H9 (cell line): ENCODE results near the gene ARHGAP27. TPM values are rescaled to one million over a fixed set of nuclear protein-coding genes. Genes with fewer than 3 reads are reported as not detected.

Source experiments
- DNase-seq: peaks from one replicate; pipeline ENCODE4 v3.0.0-alpha.2; 2017
- H2AFZ ChIP-seq: one replicate; pipeline ENCODE4 v1.6.1; 2013; ENCODE audit warnings: mild to moderate bottlenecking, low read length, control low read depth, moderate library complexity
- H2AK5ac ChIP-seq: 2 replicates; pipeline ENCODE4 v1.6.1; 2013; ENCODE audit warnings: low read length, control low read depth, mixed read lengths; ENCODE audit not compliant: insufficient read length
- H2BK120ac ChIP-seq: one replicate; pipeline ENCODE4 v1.6.1; 2013; ENCODE audit warnings: low read depth, mild to moderate bottlenecking, low read length, control low read depth, inconsistent platforms; ENCODE audit not compliant: poor library complexity, severe bottlenecking
- H2BK12ac ChIP-seq: 2 replicates; pipeline ENCODE4 v1.6.1; 2013; ENCODE audit warnings: low read length, control low read depth, mixed read lengths, low read depth; ENCODE audit not compliant: insufficient read length
- H2BK15ac ChIP-seq: 2 replicates; pipeline ENCODE4 v1.6.1; 2013; ENCODE audit warnings: low read depth, low read length, control low read depth
- H2BK20ac ChIP-seq: one replicate; pipeline ENCODE4 v1.6.1; 2013; ENCODE audit warnings: low read depth, mild to moderate bottlenecking, low read length, control low read depth, inconsistent platforms; ENCODE audit not compliant: poor library complexity, severe bottlenecking
- H2BK5ac ChIP-seq: 2 replicates; pipeline ENCODE4 v1.6.1; 2013; ENCODE audit warnings: low read length, control low read depth, mixed read lengths; ENCODE audit not compliant: insufficient read length
- H3K14ac ChIP-seq: 2 replicates; pipeline ENCODE4 v1.6.1; 2013; ENCODE audit warnings: low read length, control low read depth; ENCODE audit not compliant: insufficient read depth
- H3K18ac ChIP-seq: 2 replicates; pipeline ENCODE4 v1.6.1; 2013; ENCODE audit warnings: low read depth, mild to moderate bottlenecking, mixed read lengths, low read length, control low read depth; ENCODE audit not compliant: insufficient read length
- H3K23ac ChIP-seq: 2 replicates; pipeline ENCODE4 v1.6.1; 2013; ENCODE audit warnings: low read length, control low read depth, mixed read lengths, low read depth; ENCODE audit not compliant: insufficient read length
- H3K23me2 ChIP-seq: 2 replicates; pipeline ENCODE4 v1.6.1; 2013; ENCODE audit warnings: low read depth, mild to moderate bottlenecking, mixed read lengths, low read length, control low read depth; ENCODE audit not compliant: insufficient read length, poor library complexity, severe bottlenecking
- H3K27ac ChIP-seq: 2 replicates; pipeline ENCODE4 v1.5.1; 2013; ENCODE audit warnings: low read length, control low read depth, mixed read lengths, low read depth; ENCODE audit not compliant: insufficient read length
- H3K27me3 ChIP-seq: 2 replicates; pipeline ENCODE4 v1.6.1; 2013; ENCODE audit warnings: low read length, control low read depth, inconsistent platforms; ENCODE audit not compliant: insufficient read depth
- H3K4ac ChIP-seq: 2 replicates; pipeline ENCODE4 v1.6.1; 2013; ENCODE audit warnings: low read depth, mild to moderate bottlenecking, control low read depth, inconsistent platforms, low read length, moderate library complexity
- H3K4me1 ChIP-seq: 2 replicates; pipeline ENCODE4 v1.6.1; 2013; ENCODE audit warnings: low read length, control low read depth, inconsistent platforms; ENCODE audit not compliant: insufficient read depth
- H3K4me2 ChIP-seq: 2 replicates; pipeline ENCODE4 v1.6.1; 2013; ENCODE audit warnings: low read length, control low read depth, mixed read lengths; ENCODE audit not compliant: insufficient read length, insufficient read depth
- H3K56ac ChIP-seq: 2 replicates; pipeline ENCODE4 v1.6.1; 2013; ENCODE audit warnings: low read depth, mild to moderate bottlenecking, mixed read lengths, low read length, control low read depth; ENCODE audit not compliant: insufficient read length
- H3K79me1 ChIP-seq: 2 replicates; pipeline ENCODE4 v1.6.1; 2013; ENCODE audit warnings: low read depth, mild to moderate bottlenecking, moderate library complexity, low read length, control low read depth, inconsistent platforms; ENCODE audit not compliant: insufficient read depth, poor library complexity, severe bottlenecking
- H3K79me2 ChIP-seq: 2 replicates; pipeline ENCODE4 v1.6.1; 2013; ENCODE audit warnings: low read length, control low read depth, inconsistent platforms; ENCODE audit not compliant: insufficient read depth
- H3K9ac ChIP-seq: 2 replicates; pipeline ENCODE4 v1.6.1; 2013; ENCODE audit warnings: low read length, control low read depth, mixed read lengths; ENCODE audit not compliant: insufficient read length; ENCODE audit errors: extremely low read depth
- H3K9me3 ChIP-seq: one replicate; pipeline ENCODE4 v1.6.1; 2013; ENCODE audit warnings: low read depth, low read length, inconsistent platforms; ENCODE audit not compliant: control insufficient read depth
- H3T11ph ChIP-seq: one replicate; pipeline ENCODE4 v1.6.1; 2013; ENCODE audit warnings: mild to moderate bottlenecking, low read length, control low read depth, inconsistent platforms
- H4K20me1 ChIP-seq: one replicate; pipeline ENCODE4 v1.6.1; 2013; ENCODE audit not compliant: control insufficient read depth, insufficient read length, insufficient read depth
- H4K5ac ChIP-seq: 2 replicates; pipeline ENCODE4 v1.6.1; 2013; ENCODE audit warnings: low read depth, mild to moderate bottlenecking, mixed read lengths, low read length, control low read depth; ENCODE audit not compliant: insufficient read length
- H4K8ac ChIP-seq: replicated peaks from 2 replicates; pipeline ENCODE4 v1.6.1; 2013; ENCODE audit warnings: low read length, control low read depth, mixed read lengths, low read depth; ENCODE audit not compliant: insufficient read length
- H4K91ac ChIP-seq: 2 replicates; pipeline ENCODE4 v1.6.1; 2013; ENCODE audit warnings: low read depth, mild to moderate bottlenecking, moderate library complexity, mixed read lengths, low read length, control low read depth; ENCODE audit not compliant: insufficient read length
- H3K27ac Mint-ChIP-seq, 3 experiments: 2 replicates in 2 of 3; 3 replicates in 1 of 3; pipeline ENCODE4 v1.8.0; 2020 to 2021; ENCODE audit warnings: mixed read lengths in 3 of 3, mild to moderate bottlenecking in 1 of 3, moderate library complexity in 1 of 3
- H3K27me3 Mint-ChIP-seq: 2 replicates; pipeline ENCODE4 v1.8.0; 2021; ENCODE audit warnings: low read depth, mild to moderate bottlenecking, moderate library complexity, mixed read lengths
- H3K36me3 Mint-ChIP-seq, 3 experiments: 2 replicates in 2 of 3; 3 replicates in 1 of 3; pipeline ENCODE4 v1.8.0; 2020 to 2021; ENCODE audit warnings: low read depth in 3 of 3, mixed read lengths in 3 of 3; ENCODE audit not compliant: insufficient read depth in 1 of 3
- H3K4me1 Mint-ChIP-seq, 2 experiments: 2 replicates each; pipeline ENCODE4 v1.8.0; 2020; ENCODE audit warnings: mixed read lengths in 2 of 2
- H3K4me3 Mint-ChIP-seq, 2 experiments: 2 replicates in 1 of 2; 3 replicates in 1 of 2; pipeline ENCODE4 v1.8.0; 2020 to 2021; ENCODE audit warnings: mild to moderate bottlenecking in 2 of 2, mixed read lengths in 2 of 2, moderate library complexity in 1 of 2
- H3K9me3 Mint-ChIP-seq, 2 experiments: 2 replicates in 1 of 2; 3 replicates in 1 of 2; pipeline ENCODE4 v1.8.0; 2020; ENCODE audit warnings: mild to moderate bottlenecking in 2 of 2, mixed read lengths in 2 of 2, moderate library complexity in 1 of 2
- CTCF ChIP-seq: fragments of 200-600 bp; sonication (generic); conservative IDR thresholded peaks from 3 replicates; pipeline ENCODE4 v1.8.0; 2021; ENCODE audit warnings: antibody characterized with exemption, mild to moderate bottlenecking
- WGBS: extraction: QIAGEN DNeasy Blood & Tissue Kit; methylation state at CpG from one replicate; pipeline ENCODE4 v1.1.7; 2013; ENCODE audit warnings: missing lambda C conversion rate, low lambda C conversion rate, mixed read lengths; ENCODE audit not compliant: insufficient read length; ENCODE audit errors: extremely low coverage; 5-methylcytosine and 5-hydroxymethylcytosine counted together
- total RNA-seq: library from RNA; stranded (reverse); gene quantifications from 2 replicates; pipeline ENCODE4 v1.2.1, GENCODE V29; 2021

The ARHGAP27 gene
- total RNA-seq, 1 experiment from 2014 or later, result 9.9 TPM

GRCh38 chr17:45345554-45346215, 87.0 kb downstream of the ARHGAP27 start:
- DNase-seq, result no peak
- no CpG with 5 or more reads among the region's 3 CpGs for WGBS
- H2BK12ac ChIP-seq, result no peak overlapping the region
- H3K4ac ChIP-seq, result no peak overlapping the region
- no peak overlapping the region for H3T11ph ChIP-seq
- H3K56ac ChIP-seq, result no peak overlapping the region
- H3K79me1 ChIP-seq, result no peaks in the 10 kb centered on the region
- no peaks in the 10 kb centered on the region for H3K27me3 ChIP-seq
- no peak overlapping the region for H3K9ac ChIP-seq
- H3K14ac ChIP-seq, result no peak overlapping the region
- H3K27me3 Mint-ChIP-seq, result peaks cover 2% of the 10 kb centered on the region; the same call in 1 of the 2 replicates
- H2BK20ac ChIP-seq, result no peak overlapping the region
- H4K20me1 ChIP-seq, result no peaks in the 10 kb centered on the region
- no peak overlapping the region for H2BK5ac ChIP-seq
- no peak overlapping the region for H3K4me2 ChIP-seq
- H3K23me2 ChIP-seq, result no peaks in the 10 kb centered on the region
- H2BK15ac ChIP-seq, result no peak overlapping the region
- no peak overlapping the region for H4K5ac ChIP-seq
- no peak overlapping the region for H3K27ac ChIP-seq
- H3K23ac ChIP-seq, result no peak overlapping the region
- H4K8ac ChIP-seq, result no peak overlapping the region
- H3K9me3 Mint-ChIP-seq, result peaks cover 0 to 3% of the 10 kb centered on the region in 2 experiments; a peak in 2 of 5 replicates
- H3K27ac Mint-ChIP-seq, result no peak overlapping the region
- peaks cover 0 to 2% (median 0%) of the 10 kb centered on the region in 3 experiments; a peak in 3 of 7 replicates for H3K36me3 Mint-ChIP-seq
- no peaks in the 10 kb centered on the region; the same call in 1 of the 2 replicates for H3K4me1 ChIP-seq
- H3K4me1 Mint-ChIP-seq, result peaks cover 20 to 28% of the 10 kb centered on the region in 2 experiments
- H2AK5ac ChIP-seq, result no peak overlapping the region
- H3K18ac ChIP-seq, result no peak overlapping the region
- H2AFZ ChIP-seq, result no peak overlapping the region
- H3K79me2 ChIP-seq, result no peaks in the 10 kb centered on the region
- H3K4me3 Mint-ChIP-seq, result no peak overlapping the region
- H4K91ac ChIP-seq, result no peak overlapping the region
- no peaks in the 10 kb centered on the region for H3K9me3 ChIP-seq
- no peak overlapping the region for H2BK120ac ChIP-seq
- no peak for TF ChIP-seq CTCF
